HG02571 (cell line): Measurements from ENCODE around the gene VTA1.
A peak's percentile ranks its signal among the peaks of the same experiment; 100 is the strongest.
"Not testable (repeated sequence)": the region's sequence is repeated elsewhere in the genome, so short reads cannot be mapped to it uniquely, and the experiment has no call there.

Experiments used
- ATAC-seq: cut with Tn5 transposase; IDR thresholded peaks from one replicate; pipeline ENCODE4 v1.9.1; 2021; ENCODE audit warnings: mild to moderate bottlenecking, moderate library complexity; ENCODE audit not compliant: unreplicated experiment

Gene VTA1

GRCh38 chr6:142167486-142167885, 20.4 kb downstream of the VTA1 start:
- no peak for ATAC-seq

DNA sequence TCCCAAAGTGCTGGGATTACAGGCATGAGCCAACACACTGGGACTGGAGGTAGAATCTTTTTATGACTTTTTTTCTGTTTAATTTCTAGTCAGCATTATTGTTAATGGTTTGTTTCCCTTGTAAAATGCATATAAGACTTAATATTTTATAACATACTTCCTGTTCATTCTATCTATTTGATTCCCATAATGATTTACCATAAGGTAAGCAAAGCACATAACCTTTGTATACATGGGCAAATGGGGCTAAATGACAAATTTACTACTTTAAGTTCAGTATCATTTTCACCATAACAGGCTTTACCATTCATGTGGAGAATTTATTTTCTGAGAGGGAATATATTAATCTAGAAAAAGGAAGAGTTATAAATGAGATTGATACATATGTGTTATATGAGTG, 24.3 kb downstream of the VTA1 start:
- no peak for ATAC-seq

- no peak for ATAC-seq
These were observed 25.7 kb downstream of the VTA1 start for GRCh38 chr6:142172758-142173157.

GRCh38 chr6:142173980-142174379, 26.9 kb downstream of the VTA1 start:
- no peak for ATAC-seq

DNA sequence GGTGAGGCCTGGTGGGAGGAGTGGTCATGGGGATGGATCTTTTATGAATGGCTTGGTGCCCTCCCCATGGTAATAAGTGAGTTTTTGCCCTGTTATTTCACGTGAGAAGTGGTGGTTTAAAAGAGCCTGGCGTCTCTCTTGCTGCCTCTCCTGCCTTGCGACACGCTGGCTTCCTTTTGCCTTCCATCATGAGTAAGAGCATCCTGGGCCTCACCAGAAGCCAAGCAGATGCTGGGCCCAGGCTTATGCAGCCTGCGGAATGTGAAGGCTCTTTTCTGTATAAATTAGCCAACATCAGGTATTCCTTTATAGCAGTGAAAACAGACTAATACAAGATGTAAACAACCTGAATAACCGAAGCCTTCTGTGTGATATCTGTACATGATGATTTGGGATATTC, 27.6 kb downstream of the VTA1 start:
- ATAC-seq: no peak

- no peak for ATAC-seq
These were observed 31.1 kb downstream of the VTA1 start for GRCh38 chr6:142178129-142178528.

- no peak for ATAC-seq
These were observed 34.9 kb downstream of the VTA1 start for GRCh38 chr6:142182004-142182403.

DNA sequence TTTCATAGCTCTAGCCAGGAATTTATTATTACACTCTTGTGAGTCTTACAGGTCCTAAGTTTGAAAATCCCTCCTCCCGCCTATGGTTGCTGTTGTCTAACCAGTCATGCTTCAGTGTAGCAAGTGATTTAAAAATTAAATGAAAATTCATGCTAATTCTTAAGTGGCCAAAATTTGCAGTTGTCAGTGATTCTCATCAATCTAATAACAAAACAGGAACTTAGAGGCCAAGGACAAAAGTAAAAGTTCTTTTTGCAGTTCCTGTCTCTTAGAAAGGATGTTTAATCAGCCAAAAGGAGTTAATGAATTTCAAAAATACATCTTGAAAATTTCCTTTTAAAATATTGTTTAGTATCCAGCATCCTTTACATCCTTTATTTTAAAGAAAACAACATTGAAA, 36.3 kb downstream of the VTA1 start:
- no peak for ATAC-seq

DNA sequence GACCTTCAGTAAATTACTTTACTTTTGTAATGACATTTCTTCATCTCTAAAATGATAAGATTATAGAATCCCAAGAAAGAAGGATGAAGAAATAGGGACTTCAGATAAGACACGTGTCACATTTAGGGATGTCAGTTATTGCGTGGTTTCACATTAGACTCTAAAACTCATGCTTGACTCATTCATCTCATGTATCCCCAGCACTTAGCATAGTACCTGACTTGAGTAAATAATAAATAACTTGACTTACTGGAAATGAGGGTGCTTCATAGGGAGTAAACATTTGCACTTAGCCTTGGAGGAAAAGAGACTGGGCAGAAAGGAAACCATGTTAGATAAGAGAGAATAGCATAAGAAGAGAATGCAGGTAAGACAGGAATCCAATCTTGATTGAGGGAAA, 37.2 kb downstream of the VTA1 start:
- ATAC-seq: no peak

- no peak for ATAC-seq
These were observed 38.6 kb downstream of the VTA1 start for GRCh38 chr6:142185641-142186040.

DNA sequence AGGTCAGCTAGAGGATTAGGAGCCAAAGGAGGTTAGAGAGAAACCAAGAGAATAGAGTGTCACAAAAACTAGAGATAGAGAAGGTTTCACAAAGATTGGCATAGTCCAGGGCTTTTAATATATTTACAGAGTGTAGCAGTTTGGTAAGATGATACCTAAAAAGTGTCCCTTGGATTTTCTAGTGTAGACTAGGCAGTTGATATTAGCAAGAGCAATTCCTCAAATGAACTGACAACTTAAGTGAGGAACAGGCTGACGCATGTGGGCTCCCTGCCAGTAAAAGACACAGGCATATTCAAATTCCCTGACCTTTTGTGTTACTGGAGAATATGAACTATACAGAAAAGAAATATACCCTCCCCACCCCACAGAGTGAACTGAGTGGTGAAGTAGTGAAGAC, 40.1 kb downstream of the VTA1 start:
- ATAC-seq: no peak

DNA sequence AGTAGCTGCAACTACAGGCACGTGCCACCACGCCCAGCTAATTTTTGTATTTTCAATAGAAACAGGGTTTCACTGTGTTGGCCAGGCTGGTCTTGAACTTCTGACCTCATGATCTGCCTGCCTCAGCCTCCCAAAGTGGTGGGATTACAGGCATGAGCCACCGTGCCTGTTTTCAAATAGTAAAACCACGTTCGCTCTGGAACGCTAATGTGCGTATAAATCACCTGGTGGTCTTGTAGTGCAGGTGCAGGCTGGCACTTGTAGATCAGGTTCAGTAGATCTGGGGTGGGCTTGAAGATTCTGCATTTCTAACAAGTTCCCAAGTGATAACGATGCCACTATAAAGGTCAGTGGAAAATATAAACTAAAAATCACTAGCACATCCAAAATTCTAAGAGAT, 41.3 kb downstream of the VTA1 start:
- not testable (repeated sequence) for ATAC-seq

- ATAC-seq: no peak
These were observed 42.0 kb downstream of the VTA1 start for GRCh38 chr6:142189057-142189456.

DNA sequence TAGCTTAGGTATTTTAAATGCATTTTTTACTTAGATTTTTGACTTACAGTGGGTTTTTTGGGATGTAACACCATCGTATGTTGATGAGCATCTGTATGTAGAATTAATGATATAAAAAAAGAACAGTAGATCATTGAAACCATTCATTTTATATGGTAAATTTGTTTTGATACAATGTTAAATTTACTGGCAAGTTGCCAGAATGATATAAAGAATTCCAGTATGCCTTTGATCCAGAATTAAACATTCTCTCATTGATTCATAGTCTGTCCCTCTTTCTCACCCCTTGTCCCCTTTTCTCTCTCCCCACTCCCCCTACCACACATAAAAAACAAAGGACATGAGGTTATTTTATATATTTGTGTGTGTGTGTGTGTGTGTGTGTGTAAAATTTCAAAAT, 45.3 kb downstream of the VTA1 start:
- no peak for ATAC-seq

DNA sequence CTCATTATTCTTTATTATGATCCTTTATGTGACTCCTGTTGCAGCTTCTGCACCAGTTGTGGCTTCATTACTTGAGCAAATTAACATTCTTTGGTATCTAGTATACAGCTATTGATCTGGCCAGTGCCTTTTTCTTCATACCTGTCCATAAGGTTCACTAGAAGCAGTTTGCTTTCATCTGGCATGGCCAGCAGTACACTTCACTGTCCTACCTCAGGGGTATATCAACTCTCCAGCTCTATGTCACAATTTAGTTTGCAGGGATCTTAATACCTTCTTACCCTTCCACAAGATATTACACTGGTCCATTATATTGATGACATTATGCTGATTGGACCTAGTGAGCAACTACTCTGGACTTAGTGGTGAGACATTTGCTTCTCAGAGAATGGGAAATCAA, 46.6 kb downstream of the VTA1 start:
- ATAC-seq: no peak

- no peak for ATAC-seq
These were observed 48.9 kb downstream of the VTA1 start for GRCh38 chr6:142195862-142196541.

- no peak for ATAC-seq
These were observed 54.0 kb downstream of the VTA1 start for GRCh38 chr6:142200846-142201628.

DNA sequence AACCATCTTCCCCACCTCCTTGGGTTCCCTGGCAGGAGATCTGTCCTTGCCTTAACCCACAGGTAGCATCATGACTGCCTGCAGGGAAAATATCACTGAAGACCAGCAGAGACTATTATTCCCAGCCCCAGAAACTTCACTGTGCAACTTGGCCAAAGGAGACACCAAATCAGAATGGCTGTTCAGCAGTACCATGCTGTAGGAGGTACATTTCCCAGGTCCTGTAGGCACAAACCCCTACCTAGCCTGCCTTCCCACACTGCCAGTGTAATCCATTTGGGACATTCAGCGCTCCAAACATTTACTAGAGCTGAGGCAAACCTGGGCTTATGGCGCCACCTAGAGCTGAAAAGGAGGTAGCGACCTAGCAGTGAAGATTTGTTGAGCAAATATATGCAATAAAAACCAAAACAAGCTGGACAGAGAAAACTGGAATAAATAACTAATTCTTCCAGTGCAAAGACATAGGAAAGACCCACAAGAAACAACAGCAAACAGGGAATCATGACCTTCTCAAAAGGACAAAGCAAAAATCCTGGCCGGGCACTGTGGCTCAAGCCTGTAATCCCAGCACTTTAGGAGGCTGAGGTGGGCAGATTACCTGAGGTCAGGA, 60.3 kb downstream of the VTA1 start:
- ATAC-seq: peak; percentile 70

GRCh38 chr6:142210606-142211005, 63.5 kb downstream of the VTA1 start:
- ATAC-seq: no peak

GRCh38 chr6:142213402-142213801, 66.3 kb downstream of the VTA1 start:
- no peak for ATAC-seq

- ATAC-seq: no peak
These were observed 71.4 kb downstream of the VTA1 start for GRCh38 chr6:142218446-142218845.

GRCh38 chr6:142222022-142222421, 75.0 kb downstream of the VTA1 start:
- no peak for ATAC-seq
